Measurements from ENCODE around the gene ARHGEF40. TPM values are rescaled to one million over a fixed set of nuclear protein-coding genes. Genes with fewer than 3 reads are reported as not detected.
A peak's percentile ranks its signal among the peaks of the same experiment; 100 is the strongest.

ARHGEF40 gene
- total RNA-seq, 1 experiment from 2014 or later = 50.3 TPM

- in situ Hi-C loops (cut with HindIII; ENCODE audit: low sequenced_read_pairs) = no loop called here
- peak; percentile 91 for DNase-seq (ENCODE audit: low spot score)
Observed at GRCh38 chr14:21104448-21105060, 34.5 kb downstream of the ARHGEF40 start.

- in situ Hi-C loops (cut with HindIII; ENCODE audit: low sequenced_read_pairs) = no loop called here
- no peak for DNase-seq (ENCODE audit: low spot score)
Observed at GRCh38 chr14:21105095-21105494, 35.0 kb downstream of the ARHGEF40 start.

- no peak for DNase-seq (ENCODE audit: low spot score)
- in situ Hi-C loops (cut with HindIII; ENCODE audit: low sequenced_read_pairs) = no loop called here
Observed at GRCh38 chr14:21106176-21106497, 36.0 kb downstream of the ARHGEF40 start.

- in situ Hi-C loops (cut with HindIII; ENCODE audit: low sequenced_read_pairs) = no loop called here
- peak; percentile 94 for DNase-seq (ENCODE audit: low spot score)
Observed at GRCh38 chr14:21106498-21107282, 36.6 kb downstream of the ARHGEF40 start.

GRCh38 chr14:21107283-21107800 is 37.2 kb downstream of the ARHGEF40 start:
- no peak for DNase-seq (ENCODE audit: low spot score)
- in situ Hi-C loops (cut with HindIII; ENCODE audit: low sequenced_read_pairs) = no loop called here

- no peak for DNase-seq (ENCODE audit: low spot score)
- in situ Hi-C loops (cut with HindIII; ENCODE audit: low sequenced_read_pairs) = no loop called here
Observed at GRCh38 chr14:21108791-21109190, 38.7 kb downstream of the ARHGEF40 start.

- DNase-seq (ENCODE audit: low spot score) = no peak
- in situ Hi-C loops (cut with HindIII; ENCODE audit: low sequenced_read_pairs) = no loop called here
Observed at GRCh38 chr14:21109377-21110138, 39.5 kb downstream of the ARHGEF40 start.

- in situ Hi-C loops (cut with HindIII; ENCODE audit: low sequenced_read_pairs) = no loop called here
- no peak for DNase-seq (ENCODE audit: low spot score)
Observed at GRCh38 chr14:21112255-21112654, 42.2 kb downstream of the ARHGEF40 start.

- in situ Hi-C loops (cut with HindIII; ENCODE audit: low sequenced_read_pairs) = no loop called here
- no peak for DNase-seq (ENCODE audit: low spot score)
Observed at GRCh38 chr14:21113369-21113768, 43.3 kb downstream of the ARHGEF40 start.

- in situ Hi-C loops (cut with HindIII; ENCODE audit: low sequenced_read_pairs) = no loop called here
- no peak for DNase-seq (ENCODE audit: low spot score)
Observed at GRCh38 chr14:21118933-21119332, 48.8 kb downstream of the ARHGEF40 start.

GRCh38 chr14:21120686-21121085 is 50.6 kb downstream of the ARHGEF40 start:
- in situ Hi-C loops (cut with HindIII; ENCODE audit: low sequenced_read_pairs) = no loop called here
- DNase-seq (ENCODE audit: low spot score) = no peak

GRCh38 chr14:21121122-21121521 is 51.0 kb downstream of the ARHGEF40 start:
- in situ Hi-C loops (cut with HindIII; ENCODE audit: low sequenced_read_pairs) = no loop called here
- no peak for DNase-seq (ENCODE audit: low spot score)

GRCh38 chr14:21123429-21123828 is 53.3 kb downstream of the ARHGEF40 start:
- no peak for DNase-seq (ENCODE audit: low spot score)
- in situ Hi-C loops (cut with HindIII; ENCODE audit: low sequenced_read_pairs) = no loop called here

- in situ Hi-C loops (cut with HindIII; ENCODE audit: low sequenced_read_pairs) = no loop called here
- DNase-seq (ENCODE audit: low spot score) = no peak
Observed at GRCh38 chr14:21133901-21134300, 63.8 kb downstream of the ARHGEF40 start.

- peak; percentile 30 for DNase-seq (ENCODE audit: low spot score)
Observed at GRCh38 chr14:21136024-21136423, 65.9 kb downstream of the ARHGEF40 start.

More at GRCh38 chr14:21136024-21136423, 65.9 kb downstream of the ARHGEF40 start:
- in situ Hi-C loops (cut with HindIII; ENCODE audit: low sequenced_read_pairs) = no loop called here

Other genes with a start within 250 kb of the ARHGEF40 start
- not detected in 2 replicates for gene RNASE3, start 178.9 kb upstream of the ARHGEF40 start, total RNA-seq (2014; rRNA removed; shearing (Covaris generic))
- not detected in 2 replicates for gene RNASE2, start 114.8 kb upstream of the ARHGEF40 start, total RNA-seq (2014; rRNA removed; shearing (Covaris generic))
- gene METTL17, start 80.3 kb upstream of the ARHGEF40 start, total RNA-seq (2014; rRNA removed; shearing (Covaris generic)) = 88.2 and 157 TPM in 2 replicates
- not detected in 2 replicates for gene SLC39A2, start 71.0 kb upstream of the ARHGEF40 start, total RNA-seq (2014; rRNA removed; shearing (Covaris generic))
- gene NDRG2, start 45.2 kb upstream of the ARHGEF40 start, total RNA-seq (2014; rRNA removed; shearing (Covaris generic)) = 28.6 and 40.4 TPM in 2 replicates
- not detected in 2 replicates for gene TPPP2, start 40.1 kb upstream of the ARHGEF40 start, total RNA-seq (2014; rRNA removed; shearing (Covaris generic))
- not detected in 2 replicates for gene RNASE13, start 35.5 kb upstream of the ARHGEF40 start, total RNA-seq (2014; rRNA removed; shearing (Covaris generic))
- not detected in 2 replicates for gene RNASE7, start 27.9 kb upstream of the ARHGEF40 start, total RNA-seq (2014; rRNA removed; shearing (Covaris generic))
- gene RNASE8, start 12.5 kb upstream of the ARHGEF40 start, total RNA-seq (2014; rRNA removed; shearing (Covaris generic)) = not detected in 2 replicates
- 29.4 and 45.8 TPM in 2 replicates for gene ZNF219, start 28.4 kb downstream of the ARHGEF40 start, total RNA-seq (2014; rRNA removed; shearing (Covaris generic))
- gene TMEM253, start 30.8 kb downstream of the ARHGEF40 start, total RNA-seq (2014; rRNA removed; shearing (Covaris generic)) = not detected in 2 replicates
- 0.71 TPM in 1 of 2 replicates, not detected in the other for gene OR5AU1, start 85.8 kb downstream of the ARHGEF40 start, total RNA-seq (2014; rRNA removed; shearing (Covaris generic))
- 1,370 and 1,766 TPM in 2 replicates for gene HNRNPC, start 199.1 kb downstream of the ARHGEF40 start, total RNA-seq (2014; rRNA removed; shearing (Covaris generic))
- gene RPGRIP1, start 209.8 kb downstream of the ARHGEF40 start, total RNA-seq (2014; rRNA removed; shearing (Covaris generic)) = 0.18 TPM in 1 of 2 replicates, not detected in the other

Measured in G401 (cell line).